Measurements from ENCODE around the gene LCN6. TPM values are rescaled to one million over a fixed set of nuclear protein-coding genes. Genes with fewer than 3 reads are reported as not detected.

Gene LCN6
- total and polyA plus RNA-seq, 9 of the 15 experiments (the other 6 are each of a cell fraction or from before 2014, with no cell fraction given): 0.10 to 0.45 (median 0.37) TPM; not detected in 5

GRCh38 chr9:136698635-136699246 is 49.6 kb downstream of the LCN6 start:
- ATAC-seq (no peak), FAIRE-seq (no peak), DNase-seq (ENCODE audit: extremely low read depth in 1 of 4, low spot score in 3 of 4) (no peak)
- no peak overlapping the region for H2AFZ ChIP-seq (ENCODE audit: low read depth, low read length)
- no peak overlapping the region for H3K27ac ChIP-seq (ENCODE audit: extremely low read depth, low read depth, low read length)
- no peaks in the 10 kb centered on the region for H3K9me3 ChIP-seq (replicated peaks; ENCODE audit: control insufficient read depth, insufficient read depth, low read depth, low read length)
- no peak overlapping the region for H3K4me2 ChIP-seq (ENCODE audit: insufficient read depth, low read length)
- in situ Hi-C loops (cut with MboI) (no loop called here), intact Hi-C loops (cut with micrococcal nuclease) (no loop called here)
- POLR2A ChIA-PET: interaction anchor here (0.8 to 1.9 kb wide), 3 partner anchors 9 to 36 kb away, joined by 3 to 7 read pairs (median 3); partner anchors contain the start of genes AGPAT2 and EGFL7
- H3K79me2 ChIP-seq (ENCODE audit: control insufficient read depth, insufficient read depth, low read length): no peaks in the 10 kb centered on the region
- H4K20me1 ChIP-seq (replicated peaks; ENCODE audit: control insufficient read depth, insufficient read depth, low read length): no peaks in the 10 kb centered on the region
- CTCF ChIA-PET (ENCODE audit: low intra/inter-chr PET ratio): no interaction called here
- H3K27me3 ChIP-seq (ENCODE audit: control insufficient read depth in 2 of 2, insufficient read depth in 2 of 2, low read length in 2 of 2): no peaks in the 10 kb centered on the region
- no peaks in the 10 kb centered on the region for H3K36me3 ChIP-seq (ENCODE audit: control insufficient read depth, insufficient read depth, low read length)
- H3K9me1 ChIP-seq (ENCODE audit: control insufficient read depth, insufficient read depth, low read length): no peaks in the 10 kb centered on the region
- no peak overlapping the region for H3K9ac ChIP-seq (ENCODE audit: insufficient read depth in 1 of 2, low read depth in 2 of 2, low read length in 2 of 2)
- H3K4me1 ChIP-seq (replicated peaks in 1 of 2; ENCODE audit: control insufficient read depth in 2 of 2, insufficient read depth in 2 of 2, low read length in 2 of 2): peaks cover 10 to 47% of the 10 kb centered on the region in 2 experiments; a peak in 4 of 5 replicates
- no peak for TF ChIP-seq MBD1 (CRISPR knock-in tag; IDR thresholded peaks at IDR 0.05)
- no peak for TF ChIP-seq ZNF398 (CRISPR knock-in tag; IDR thresholded peaks at IDR 0.05)
- no peak for TF ChIP-seq MLLT1 (IDR thresholded peaks at IDR 0.05)
- no peak for TF ChIP-seq ZNF121 (CRISPR knock-in tag; conservative IDR thresholded peaks at IDR 0.05)
- no peak for TF ChIP-seq KLF13 (tag; IDR thresholded peaks at IDR 0.05; ENCODE audit: borderline replicate concordance, low read depth)
- TF ChIP-seq IRF1 (CRISPR knock-in tag; IDR thresholded peaks at IDR 0.05; ENCODE audit: borderline replicate concordance): no peak
- TF ChIP-seq MAZ (CRISPR knock-in tag; conservative IDR thresholded peaks at IDR 0.05 in 1 of 2, IDR thresholded peaks at IDR 0.05 in 1 of 2): no peak
- no peak for TF ChIP-seq CCAR2 (IDR thresholded peaks at IDR 0.05; ENCODE audit: low read depth, low read length)
- TF ChIP-seq ZFP91 (CRISPR knock-in tag; IDR thresholded peaks at IDR 0.05): no peak
- TF ChIP-seq SMAD2 (IDR thresholded peaks at IDR 0.05; ENCODE audit: low read depth, low read length): no peak
- TF ChIP-seq ZNF197 (CRISPR knock-in tag; IDR thresholded peaks at IDR 0.05; ENCODE audit: low read depth): no peak
- no peak for TF ChIP-seq ZNF282 (CRISPR knock-in tag; IDR thresholded peaks at IDR 0.05)
- no TSS peak for BruUV-seq (replicated peaks)
- WGBS (ENCODE audit: insufficient coverage, low coverage, missing lambda C conversion rate): 71% methylated on average over 10 of the region's 11 CpGs
- H3K4me3 ChIP-seq: no peak overlapping the region

All from K562 (cell line).